Stomach (tissue), 4 donors: ENCODE data around the gene FSD1.

Experiments used
- POLR2A ChIP-seq, 4 donors: fragments of 450-650 bp; IDR thresholded peaks; one replicate each; pipeline ENCODE4 v1.6.1; 2016; ENCODE audit warnings: antibody characterized with exemption in 4 of 4, control low read depth in 2 of 4, mild to moderate bottlenecking in 1 of 4, moderate library complexity in 1 of 4
- POLR2AphosphoS5 ChIP-seq, 3 donors: sonication (generic); formaldehyde crosslinking; IDR thresholded peaks; one replicate each; pipeline ENCODE4 v1.6.1; 2016; ENCODE audit warnings: antibody characterized with exemption in 3 of 3
- TF ChIP-seq, protein P1 (sequence below), 7 experiments: fragments of 450-650 bp in 4 of 7; fragments of 200-600 bp in 3 of 7; sonication (generic) in 3 of 7; IDR thresholded peaks; one replicate each; pipeline ENCODE4 v1.5.1; 2016 to 2019; ENCODE audit warnings: antibody characterized with exemption in 7 of 7, control low read depth in 2 of 7, mild to moderate bottlenecking in 1 of 7

GRCh38 chr19:4267901-4268815, 36.2 kb upstream of the FSD1 start:
- TF ChIP-seq POLR2AphosphoS5 (IDR thresholded peaks at IDR 0.05) (peak in 1 of 3 donors; percentile 61), POLR2A (IDR thresholded peaks at IDR 0.05) (no peak)
- TF ChIP-seq, protein P1, sequence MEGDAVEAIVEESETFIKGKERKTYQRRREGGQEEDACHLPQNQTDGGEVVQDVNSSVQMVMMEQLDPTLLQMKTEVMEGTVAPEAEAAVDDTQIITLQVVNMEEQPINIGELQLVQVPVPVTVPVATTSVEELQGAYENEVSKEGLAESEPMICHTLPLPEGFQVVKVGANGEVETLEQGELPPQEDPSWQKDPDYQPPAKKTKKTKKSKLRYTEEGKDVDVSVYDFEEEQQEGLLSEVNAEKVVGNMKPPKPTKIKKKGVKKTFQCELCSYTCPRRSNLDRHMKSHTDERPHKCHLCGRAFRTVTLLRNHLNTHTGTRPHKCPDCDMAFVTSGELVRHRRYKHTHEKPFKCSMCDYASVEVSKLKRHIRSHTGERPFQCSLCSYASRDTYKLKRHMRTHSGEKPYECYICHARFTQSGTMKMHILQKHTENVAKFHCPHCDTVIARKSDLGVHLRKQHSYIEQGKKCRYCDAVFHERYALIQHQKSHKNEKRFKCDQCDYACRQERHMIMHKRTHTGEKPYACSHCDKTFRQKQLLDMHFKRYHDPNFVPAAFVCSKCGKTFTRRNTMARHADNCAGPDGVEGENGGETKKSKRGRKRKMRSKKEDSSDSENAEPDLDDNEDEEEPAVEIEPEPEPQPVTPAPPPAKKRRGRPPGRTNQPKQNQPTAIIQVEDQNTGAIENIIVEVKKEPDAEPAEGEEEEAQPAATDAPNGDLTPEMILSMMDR (IDR thresholded peaks at IDR 0.05), result no peak
